ENCODE results near the gene MORN1.

The MORN1 gene

GRCh38 chr1:2372551-2373490, 18.5 kb downstream of the MORN1 start:
- DNase-seq: no peak

DNA sequence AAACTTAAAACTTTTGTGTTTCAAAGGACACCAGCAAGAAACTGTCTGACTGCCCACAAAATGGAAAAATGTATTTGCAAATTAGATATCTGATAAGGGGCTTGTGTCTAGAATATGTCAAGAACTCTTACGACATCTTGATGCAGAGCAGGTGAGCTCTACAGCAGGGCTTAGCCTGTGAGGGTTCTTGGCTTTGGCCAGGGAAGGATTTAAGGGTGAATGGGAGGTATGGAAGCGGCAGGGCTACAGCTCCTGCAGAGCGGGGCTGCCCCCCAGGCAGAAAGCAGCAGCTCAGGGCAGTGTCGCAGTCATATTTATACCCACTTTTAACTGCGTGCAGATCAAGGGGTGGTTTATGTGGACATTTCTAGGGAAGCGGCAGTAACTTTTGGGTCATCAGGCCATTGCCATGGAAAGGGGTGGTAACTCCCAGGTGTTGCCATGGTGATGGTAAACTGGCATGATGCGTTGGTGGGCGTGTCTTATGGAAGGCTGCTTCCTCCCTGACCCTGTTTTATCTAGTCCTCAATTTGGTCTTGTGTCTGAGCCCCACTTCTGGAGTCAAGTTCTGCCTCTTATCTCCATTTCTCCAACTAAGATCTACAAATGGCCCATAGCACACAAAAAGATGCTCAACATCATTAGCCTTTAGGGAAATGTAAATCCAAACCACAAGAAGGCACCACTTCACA, 23.2 kb downstream of the MORN1 start:
- DNase-seq: no peak

DNA sequence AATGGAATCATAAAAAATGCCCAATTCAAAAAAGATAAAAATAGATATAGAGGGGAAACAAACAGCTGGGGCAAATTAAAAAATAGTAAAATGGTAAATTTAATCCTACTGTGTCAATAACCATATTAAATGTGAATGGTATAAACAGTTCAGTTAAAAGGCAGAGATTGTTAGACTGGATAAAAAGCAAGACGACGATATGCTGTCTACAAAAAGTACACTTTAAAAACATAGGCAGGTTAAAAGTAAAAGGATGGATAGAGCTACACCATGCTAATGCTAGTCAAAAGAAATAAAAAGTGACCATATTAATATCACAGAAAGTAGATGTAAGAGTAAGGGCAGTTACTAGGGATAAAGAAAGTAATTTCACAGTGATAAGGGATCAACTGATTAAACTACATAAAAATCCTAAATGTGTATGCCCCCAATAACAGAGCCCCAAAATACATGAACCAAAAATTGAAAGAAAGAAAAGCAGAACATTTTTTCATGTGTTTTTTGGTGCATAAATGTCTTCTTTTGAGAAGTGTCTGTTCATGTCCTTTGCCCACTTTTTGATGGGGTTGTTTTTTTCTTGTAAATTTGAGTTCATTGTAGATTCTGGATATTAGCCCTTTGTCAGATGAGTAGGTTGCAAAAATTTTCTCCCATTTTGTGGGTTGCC, 27.4 kb downstream of the MORN1 start:
- DNase-seq: no peak

GRCh38 chr1:2360588-2361364, 30.6 kb downstream of the MORN1 start:
- no peak for DNase-seq

DNA sequence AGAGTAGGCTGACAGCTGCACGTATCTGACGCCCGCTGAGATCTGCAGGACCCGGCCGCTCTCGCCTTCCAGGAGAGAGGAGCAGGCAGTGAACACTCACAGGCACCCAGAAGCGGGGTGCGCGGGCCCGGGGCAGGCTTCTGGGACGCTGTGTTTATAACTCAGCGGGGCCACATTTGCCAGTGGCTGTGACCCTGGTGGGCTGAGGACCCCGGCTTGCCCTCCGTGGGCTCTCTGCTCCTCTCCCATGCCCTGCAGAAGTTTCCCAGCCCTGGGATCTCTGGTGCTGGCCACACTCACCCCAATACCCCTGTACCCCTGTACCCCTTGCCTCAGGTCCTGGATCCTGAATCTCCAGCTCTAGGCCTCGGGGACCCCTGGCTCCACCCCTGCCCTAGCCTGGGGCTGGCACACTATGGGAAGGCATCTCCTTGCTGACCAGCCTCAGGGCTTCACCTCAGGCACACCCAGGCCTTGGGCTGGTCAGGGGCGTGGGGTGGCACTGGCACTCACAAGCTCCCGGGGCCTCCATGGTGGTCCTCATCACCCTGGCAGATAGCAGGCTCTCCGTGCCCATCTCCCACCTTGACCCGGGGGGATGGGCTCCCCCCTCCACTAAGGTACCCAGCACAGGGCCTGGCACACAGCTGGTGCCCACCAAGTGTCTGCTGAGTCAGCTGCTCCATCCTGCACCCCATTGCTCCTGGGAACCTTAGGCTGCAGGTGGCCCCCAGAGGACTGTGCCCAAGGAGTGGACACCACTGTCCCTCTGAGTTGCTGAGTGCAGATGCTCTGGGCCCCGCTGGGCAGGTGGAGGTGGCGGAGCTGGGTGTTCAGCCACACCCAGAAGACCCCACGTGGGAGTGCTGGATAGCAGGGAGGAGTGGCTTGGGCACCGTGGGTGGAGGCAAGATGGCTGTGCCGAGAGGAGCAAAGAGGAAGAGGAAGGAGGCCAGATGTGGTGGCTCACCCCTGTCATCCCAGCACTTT, 32.4 kb downstream of the MORN1 start:
- no peak for DNase-seq

- DNase-seq: no peak
Observed at GRCh38 chr1:2358072-2358471, 33.3 kb downstream of the MORN1 start.

- DNase-seq: no peak
Observed at GRCh38 chr1:2356911-2357845, 34.2 kb downstream of the MORN1 start.

DNA sequence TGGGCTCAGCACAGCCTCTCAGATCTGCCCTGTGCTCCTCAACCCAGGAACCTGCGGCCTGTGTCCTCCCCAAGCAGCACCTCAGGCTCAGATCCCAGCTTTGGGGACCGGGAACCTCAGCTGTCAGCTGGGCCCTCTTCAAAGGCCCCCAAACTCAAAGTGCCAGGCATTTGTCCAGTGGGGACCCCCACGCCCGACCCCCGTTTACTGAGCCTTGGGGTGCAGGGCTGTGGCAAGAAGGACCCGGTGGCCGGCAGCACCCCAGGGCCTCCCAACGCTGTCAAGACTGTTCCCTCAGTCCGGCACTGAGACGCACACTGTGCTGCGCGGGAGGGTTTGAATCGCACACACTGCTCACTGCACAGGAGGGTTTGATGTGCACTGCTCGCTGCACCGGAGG, 35.0 kb downstream of the MORN1 start:
- no peak for DNase-seq

GRCh38 chr1:2355373-2356261, 35.7 kb downstream of the MORN1 start:
- DNase-seq: no peak

DNA sequence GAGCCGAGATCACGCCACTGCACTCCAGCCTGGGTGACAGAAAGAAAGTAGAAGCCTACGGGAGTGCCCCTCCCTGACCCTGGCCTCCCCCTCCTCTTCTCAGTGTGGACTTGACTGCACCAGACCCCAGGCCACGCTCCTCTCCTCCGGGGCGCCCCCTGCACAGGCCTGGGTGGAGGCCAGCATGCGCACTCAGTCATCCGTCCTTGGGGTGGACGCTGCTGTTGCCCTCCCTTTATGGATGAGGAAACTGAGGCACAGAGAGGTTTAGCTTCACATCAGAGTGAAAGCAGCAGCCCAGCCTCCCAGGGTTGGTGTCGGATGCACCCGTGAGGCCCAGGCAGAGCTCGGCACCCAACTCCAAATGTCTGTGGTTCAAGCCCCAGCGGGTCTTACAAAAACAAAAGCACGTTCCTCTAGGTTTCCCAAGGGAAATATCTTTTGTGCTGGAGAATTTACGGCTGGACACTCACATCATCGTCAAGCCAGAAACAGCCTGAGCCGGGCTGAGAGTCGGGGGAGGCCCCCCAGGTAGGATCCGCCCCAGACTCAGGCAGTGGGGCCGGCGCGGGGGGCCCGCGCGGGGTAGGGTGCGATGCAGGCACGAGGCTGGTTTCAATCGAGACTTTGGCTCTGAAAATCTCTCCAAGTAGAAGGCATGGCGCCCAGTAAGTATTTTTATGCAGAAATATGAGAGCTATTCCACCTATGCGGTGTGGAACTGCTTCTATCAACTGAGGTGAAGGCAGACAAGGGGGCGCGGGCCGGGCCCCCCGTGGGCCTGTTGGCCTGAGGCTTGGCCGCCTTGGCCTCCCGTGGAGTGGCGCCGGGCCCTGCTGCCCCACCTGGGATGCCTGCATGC, 36.6 kb downstream of the MORN1 start:
- DNase-seq: no peak

GRCh38 chr1:2353551-2354438, 37.6 kb downstream of the MORN1 start:
- no peak for DNase-seq

GRCh38 chr1:2352897-2353550, 38.3 kb downstream of the MORN1 start:
- DNase-seq: no peak

DNA sequence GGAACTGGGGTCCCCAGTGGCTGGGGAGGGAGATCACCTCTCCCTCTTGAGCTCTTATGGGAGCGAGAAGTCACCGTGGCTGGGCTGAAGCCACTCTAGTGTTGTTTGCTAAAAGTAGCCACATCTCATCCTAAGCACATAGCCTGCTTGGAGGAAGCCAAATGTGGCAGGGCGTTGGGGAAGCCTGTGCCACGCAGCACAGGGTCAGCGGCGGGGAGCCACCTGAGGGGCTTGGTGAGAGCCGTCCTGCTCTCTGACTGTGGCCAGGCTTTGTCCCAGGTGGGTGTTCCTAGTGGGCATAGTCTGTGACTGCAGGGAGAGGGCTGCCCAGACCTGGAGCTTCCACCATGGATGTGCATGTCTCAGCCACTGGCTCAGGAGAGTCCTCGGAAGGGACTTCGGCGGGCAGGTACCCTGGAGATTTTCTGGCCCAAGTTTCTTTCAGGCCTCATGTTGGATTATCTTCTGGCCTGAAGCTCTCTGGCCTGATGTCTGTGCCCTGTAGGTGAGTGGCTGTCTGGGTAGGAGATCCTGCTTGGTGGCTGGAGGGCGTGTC, 38.9 kb downstream of the MORN1 start:
- DNase-seq: no peak

DNA sequence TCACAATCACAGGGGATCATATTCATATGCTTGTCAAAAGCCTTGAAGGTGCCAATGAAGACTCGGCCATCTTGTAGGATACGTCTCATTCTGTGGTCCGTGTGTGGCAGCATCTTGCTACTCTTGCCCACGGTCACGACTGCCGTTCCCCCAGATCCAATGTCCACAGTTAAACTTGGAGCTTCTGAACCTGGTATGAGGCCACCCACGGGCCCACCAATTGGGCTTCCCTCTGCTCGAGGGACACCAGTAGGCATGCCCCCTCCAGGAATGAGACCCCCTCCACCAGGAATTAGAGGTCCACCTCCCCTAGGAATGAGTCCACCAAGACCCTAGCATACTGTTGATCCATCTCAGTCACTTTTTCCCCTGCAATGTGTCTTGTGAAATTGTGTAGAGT, 39.6 kb downstream of the MORN1 start:
- DNase-seq: no peak

- no peak for DNase-seq
Observed at GRCh38 chr1:2350911-2351655, 40.3 kb downstream of the MORN1 start.

- DNase-seq: no peak
Observed at GRCh38 chr1:2350501-2350900, 40.9 kb downstream of the MORN1 start.
